AG04450 (cell line): Measurements from ENCODE around the gene PTEN. TPM values are rescaled to one million over a fixed set of nuclear protein-coding genes. Genes with fewer than 3 reads are reported as not detected.

Experiments
- CTCF ChIA-PET: fragments of 300-600, 350-600 bp; formaldehyde crosslinking; extraction: SDS; loops from one replicate; lab custom pipeline; 2022; ENCODE audit warnings: antibody characterized with exemption, inconsistent platforms; lab: Charles Lee
- POLR2A ChIA-PET: fragments of 350-600 bp; formaldehyde crosslinking; extraction: SDS; loops from one replicate; lab custom pipeline; 2021; ENCODE audit warnings: antibody characterized with exemption, inconsistent platforms; lab: Yijun Ruan, JAX
- DNase-seq: peaks from one replicate; pipeline ENCODE4 v3.0.0-alpha.2; 2011; ENCODE audit warnings: low read depth, low spot score
- H3K27ac ChIP-seq: one replicate; pipeline ENCODE4 v1.5.1; 2012; ENCODE audit warnings: low read depth, low read length, control low read depth
- H3K27me3 ChIP-seq: one replicate; pipeline ENCODE4 v1.6.0; 2012; ENCODE audit warnings: low read length; ENCODE audit not compliant: control insufficient read depth, insufficient read depth
- H3K4me3 ChIP-seq: 2 replicates; pipeline ENCODE4 v1.5.1; 2011; ENCODE audit warnings: mild to moderate bottlenecking, low read depth, low read length, control low read depth
- H3K9me3 ChIP-seq: 2 replicates; pipeline ENCODE4 v1.5.1; 2012; ENCODE audit warnings: low read length; ENCODE audit not compliant: control insufficient read depth, insufficient read depth
- polyA plus RNA-seq: library from polyadenylated mRNA; depleted of rRNA; stranded (reverse); fragments of >200 nt; gene quantifications from 2 replicates; pipeline ENCODE4 v1.2.3, GENCODE V29; 2011
- TF ChIP-seq, protein P1 (sequence below): IDR thresholded peaks from 2 replicates; pipeline ENCODE4 v1.5.1; 2011; ENCODE audit warnings: low read depth, low read length, control low read depth, inconsistent platforms

PTEN gene
- polyA plus RNA-seq, 1 experiment, result 96.1 TPM

DNA sequence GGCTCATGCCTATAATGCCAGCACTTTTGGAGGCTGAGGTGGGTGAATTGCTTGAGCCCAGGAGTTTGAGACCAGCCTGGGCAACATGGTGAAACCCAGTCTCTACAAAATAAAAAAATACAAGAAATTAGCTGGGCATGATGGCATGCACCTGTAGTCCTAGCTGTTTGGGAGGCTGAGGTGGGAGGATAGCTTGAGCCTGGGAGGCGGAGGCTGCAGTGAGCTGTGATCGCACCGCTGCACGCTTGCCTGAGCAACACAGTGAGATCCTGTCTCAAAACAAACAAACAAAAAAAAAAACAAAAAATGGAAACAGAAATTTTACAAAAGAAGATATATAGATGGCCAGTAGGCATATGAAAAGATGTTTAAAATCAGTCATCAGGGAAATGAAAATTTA is 57.1 kb downstream of the PTEN start:
- POLR2A ChIA-PET, result no interaction called here
- CTCF ChIA-PET, result interaction anchor here (0.7 kb wide), 1 partner anchor 13 kb away, joined by 4 read pairs; no protein-coding TSS in a partner anchor

GRCh38 chr10:87921931-87922688 is 58.7 kb downstream of the PTEN start:
- no peak overlapping the region for H3K4me3 ChIP-seq
- no peak overlapping the region for H3K27ac ChIP-seq
- no peaks in the 10 kb centered on the region for H3K27me3 ChIP-seq
- H3K9me3 ChIP-seq, result no peaks in the 10 kb centered on the region
- TF ChIP-seq, protein P1, sequence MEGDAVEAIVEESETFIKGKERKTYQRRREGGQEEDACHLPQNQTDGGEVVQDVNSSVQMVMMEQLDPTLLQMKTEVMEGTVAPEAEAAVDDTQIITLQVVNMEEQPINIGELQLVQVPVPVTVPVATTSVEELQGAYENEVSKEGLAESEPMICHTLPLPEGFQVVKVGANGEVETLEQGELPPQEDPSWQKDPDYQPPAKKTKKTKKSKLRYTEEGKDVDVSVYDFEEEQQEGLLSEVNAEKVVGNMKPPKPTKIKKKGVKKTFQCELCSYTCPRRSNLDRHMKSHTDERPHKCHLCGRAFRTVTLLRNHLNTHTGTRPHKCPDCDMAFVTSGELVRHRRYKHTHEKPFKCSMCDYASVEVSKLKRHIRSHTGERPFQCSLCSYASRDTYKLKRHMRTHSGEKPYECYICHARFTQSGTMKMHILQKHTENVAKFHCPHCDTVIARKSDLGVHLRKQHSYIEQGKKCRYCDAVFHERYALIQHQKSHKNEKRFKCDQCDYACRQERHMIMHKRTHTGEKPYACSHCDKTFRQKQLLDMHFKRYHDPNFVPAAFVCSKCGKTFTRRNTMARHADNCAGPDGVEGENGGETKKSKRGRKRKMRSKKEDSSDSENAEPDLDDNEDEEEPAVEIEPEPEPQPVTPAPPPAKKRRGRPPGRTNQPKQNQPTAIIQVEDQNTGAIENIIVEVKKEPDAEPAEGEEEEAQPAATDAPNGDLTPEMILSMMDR, result no peak
- CTCF ChIA-PET, result no interaction called here
- DNase-seq, result no peak
- POLR2A ChIA-PET, result no interaction called here

More for the DNA sequence above, 57.1 kb downstream of the PTEN start:
- no peak overlapping the region for H3K4me3 ChIP-seq
- H3K9me3 ChIP-seq, result no peaks in the 10 kb centered on the region
- TF ChIP-seq, protein P1, result no peak
- no peak overlapping the region for H3K27ac ChIP-seq
- no peak for DNase-seq
- no peaks in the 10 kb centered on the region for H3K27me3 ChIP-seq

- TF ChIP-seq, protein P1, result no peak
- ChIA-PET CTCF (no interaction called here), POLR2A (interaction anchor here (0.6 kb wide), 1 partner anchor 98 kb away, joined by 9 read pairs; no protein-coding TSS in a partner anchor)
- no peaks in the 10 kb centered on the region for H3K9me3 ChIP-seq
- DNase-seq, result no peak
- no peaks in the 10 kb centered on the region for H3K27me3 ChIP-seq
- H3K27ac ChIP-seq, result no peak overlapping the region
- no peak overlapping the region for H3K4me3 ChIP-seq
Observed at GRCh38 chr10:87923233-87923632, 59.8 kb downstream of the PTEN start.

DNA sequence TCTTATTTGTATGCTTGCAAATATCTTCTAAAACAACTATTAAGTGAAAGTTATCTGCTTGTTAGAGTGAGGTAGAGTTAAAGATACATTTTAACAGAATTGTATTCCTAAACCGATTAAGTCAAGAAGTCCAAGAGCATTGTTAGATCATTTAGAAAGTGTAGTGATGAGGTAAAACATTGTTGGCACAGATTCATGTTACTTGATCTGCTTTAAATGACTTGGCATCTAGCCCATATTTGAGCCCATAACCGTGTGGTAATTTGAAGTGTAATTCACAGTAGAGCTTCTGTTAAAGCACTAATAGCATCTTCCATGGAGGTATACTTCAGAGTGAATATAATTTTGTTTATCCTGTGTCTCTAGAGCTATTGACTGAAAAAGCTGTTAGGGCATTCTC is 62.1 kb downstream of the PTEN start:
- Histone ChIP-seq H3K4me3 (no peak overlapping the region), H3K9me3 (no peaks in the 10 kb centered on the region), H3K27me3 (no peaks in the 10 kb centered on the region), H3K27ac (no peak overlapping the region)
- ChIA-PET POLR2A (no interaction called here), CTCF (no interaction called here)
- DNase-seq, result no peak
- TF ChIP-seq, protein P1, result no peak

- POLR2A ChIA-PET, result no interaction called here
- CTCF ChIA-PET, result interaction anchor here (1.4 kb wide), 1 partner anchor 463 kb away, joined by 7 read pairs; no protein-coding TSS in a partner anchor
- DNase-seq, result no peak
- Histone ChIP-seq H3K27ac (no peak overlapping the region), H3K4me3 (no peak overlapping the region), H3K9me3 (no peaks in the 10 kb centered on the region), H3K27me3 (no peaks in the 10 kb centered on the region)
- TF ChIP-seq, protein P1, result no peak
Observed at GRCh38 chr10:87927091-87927490, 63.7 kb downstream of the PTEN start.
